Muscle of leg (tissue), 16 donors: ENCODE results near the gene NLRP6. TPM values are rescaled to one million over a fixed set of nuclear protein-coding genes. Genes with fewer than 3 reads are reported as not detected.
"Not testable (repeated sequence)": the region's sequence is repeated elsewhere in the genome, so short reads cannot be mapped to it uniquely, and the experiment has no call there.

ENCODE experiments used
- DNase-seq: peaks from one replicate; pipeline ENCODE4 v3.0.0; 2013
- H3K27ac ChIP-seq: one replicate; pipeline ENCODE4 v1.5.1; 2013; ENCODE audit warnings: mild to moderate bottlenecking, low read length, control low read depth
- H3K27me3 ChIP-seq: one replicate; pipeline ENCODE4 v1.6.1; 2013; ENCODE audit warnings: low read length; ENCODE audit not compliant: control insufficient read depth, insufficient read depth
- H3K36me3 ChIP-seq: one replicate; pipeline ENCODE4 v1.6.1; 2013; ENCODE audit warnings: low read length; ENCODE audit not compliant: control insufficient read depth, insufficient read depth
- H3K4me1 ChIP-seq: one replicate; pipeline ENCODE4 v1.6.1; 2013; ENCODE audit warnings: low read length; ENCODE audit not compliant: control insufficient read depth, insufficient read depth
- H3K4me3 ChIP-seq: one replicate; pipeline ENCODE4 v1.5.1; 2013; ENCODE audit warnings: low read length, control low read depth
- H3K9me3 ChIP-seq: replicated peaks from 2 replicates; pipeline ENCODE4 v1.6.1; 2013; ENCODE audit warnings: low read depth, low read length; ENCODE audit not compliant: control insufficient read depth
- WGBS: methylation state at CpG from one replicate; pipeline ENCODE4 v1.1.5; 2013; ENCODE audit warnings: missing lambda C conversion rate; ENCODE audit not compliant: insufficient coverage; 5-methylcytosine and 5-hydroxymethylcytosine counted together
- long read RNA-seq, 11 donors: transcript quantifications; one replicate each; lab custom pipeline, GENCODE V29; 2026
- polyA plus RNA-seq, 8 donors: library from polyadenylated mRNA; unstranded; fragments of 120-200 nt; gene quantifications; one replicate each; pipeline versions ENCODE4 v1.2.1 to v1.2.3, GENCODE V29; 2013; ENCODE audit warnings: inconsistent platforms in 1 of 8, low replicate concordance in 1 of 8; ENCODE audit not compliant: insufficient read length in 8 of 8, insufficient read depth in 1 of 8
- total RNA-seq: library from RNA; stranded (reverse); fragments of 120-200 nt; gene quantifications from one replicate; pipeline ENCODE4 v1.2.4, GENCODE V29; 2013

The NLRP6 gene
- 0.04 TPM for total RNA-seq
- 1 to 10 TPM in 1 of 8 donors, under 1 TPM in 3, not detected in 4; 0.04 to 1.1 (median 0.23) TPM for polyA plus RNA-seq
- long read RNA-seq, donor 1: 0 reads
- long read RNA-seq, donor 2: 0 reads
- long read RNA-seq, donor 3: 0 reads
- long read RNA-seq, donor 4: 0 reads
- long read RNA-seq, donor 5: 0 reads
- long read RNA-seq, donor 6: 0 reads
- long read RNA-seq, donor 7: 0 reads
- long read RNA-seq, donor 8: 0 reads
- long read RNA-seq, donor 9: 0 reads
- long read RNA-seq, donor 10: 0 reads
- long read RNA-seq, donor 11: 0 reads

DNA sequence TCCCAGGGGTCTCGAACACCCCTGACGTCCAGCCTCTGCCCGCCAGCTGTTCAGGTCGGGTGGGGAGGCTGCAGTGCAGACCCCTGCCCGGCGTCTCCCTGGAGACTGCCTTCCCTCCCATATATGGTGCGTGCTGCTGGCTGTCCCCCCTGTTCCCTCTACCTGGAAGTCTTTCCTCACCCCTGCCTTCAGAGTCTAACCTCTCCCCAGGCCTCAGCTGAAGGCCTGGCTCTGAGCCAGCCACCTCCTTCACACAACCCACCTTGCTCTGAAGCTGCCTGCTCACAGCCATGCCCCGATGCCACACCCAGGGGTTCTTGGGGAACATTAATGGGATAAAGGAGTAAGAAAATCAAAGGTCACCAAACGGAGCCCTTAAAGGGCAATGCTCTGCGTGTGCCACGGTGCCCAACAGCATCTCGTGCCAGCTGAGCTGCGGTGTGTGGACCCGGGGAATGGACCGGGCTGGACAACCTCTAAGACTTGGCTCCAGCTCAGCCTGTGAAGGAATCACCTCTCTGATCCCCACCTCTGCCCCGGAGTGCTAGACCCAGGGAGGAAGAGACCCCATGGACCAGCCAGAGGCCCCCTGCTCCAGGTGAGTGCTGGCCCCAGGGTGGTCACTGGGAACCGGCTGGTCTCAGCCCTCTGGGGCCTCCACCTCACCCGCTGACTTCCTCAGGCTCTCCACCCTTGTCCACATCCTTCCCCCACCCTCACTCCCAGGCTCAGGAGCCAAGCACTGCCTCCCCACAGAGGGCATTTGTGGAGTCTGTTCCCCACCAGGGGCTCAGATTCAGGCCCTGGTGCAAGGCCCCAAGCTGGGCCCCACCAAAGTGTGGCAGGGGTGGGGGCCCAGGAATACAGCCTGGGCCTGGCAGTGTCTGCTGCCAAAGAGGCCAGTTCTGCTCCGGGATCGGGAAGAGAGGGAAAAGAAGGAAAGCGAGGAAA, at the start of gene NLRP6:
Gene NLRP6 (plus strand): TSS at position 407 of the 951 bp plus-strand sequence. CDS start 163 bp downstream, at position 570.
- 61% methylated on average over 20 of the region's 21 CpGs for WGBS
- no peak for DNase-seq
- Histone ChIP-seq H3K4me3 (no peak within 1 kb of the TSS), H3K36me3 (no peaks in the 10 kb centered on the region), H3K9me3 (no peaks in the 10 kb centered on the region), H3K27ac (no peak within 1 kb of the TSS), H3K4me1 (peaks cover 6% of the 10 kb centered on the region), H3K27me3 (peaks cover 67% of the 10 kb centered on the region)

DNA sequence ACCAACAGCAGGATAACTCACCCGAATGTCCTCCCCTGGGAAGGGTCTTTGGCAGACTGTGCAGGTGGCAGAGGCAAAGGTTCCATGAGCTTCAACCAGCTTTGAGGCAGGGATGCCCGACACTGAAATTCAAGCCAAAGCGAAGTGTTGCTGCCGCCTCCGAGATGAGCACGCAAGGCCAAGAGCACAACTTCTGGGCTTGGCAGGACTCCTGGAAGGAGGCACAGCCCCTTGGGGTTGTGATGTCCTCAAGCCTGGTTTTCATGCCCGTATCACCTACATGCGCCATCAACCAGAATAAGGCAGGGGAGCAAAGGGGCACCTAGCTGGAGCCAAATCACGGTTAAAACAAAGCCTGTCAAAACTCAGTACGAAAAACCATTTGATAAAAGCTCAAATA, 47.8 kb upstream of the NLRP6 start:
- Histone ChIP-seq H3K4me1 (peaks cover 4% of the 10 kb centered on the region), H3K27ac (no peak overlapping the region), H3K4me3 (no peak overlapping the region), H3K9me3 (no peaks in the 10 kb centered on the region), H3K27me3 (no peaks in the 10 kb centered on the region), H3K36me3 (peaks cover 14% of the 10 kb centered on the region)
- 91% methylated on average over 6 of the region's 10 CpGs for WGBS
- DNase-seq: no peak

DNA sequence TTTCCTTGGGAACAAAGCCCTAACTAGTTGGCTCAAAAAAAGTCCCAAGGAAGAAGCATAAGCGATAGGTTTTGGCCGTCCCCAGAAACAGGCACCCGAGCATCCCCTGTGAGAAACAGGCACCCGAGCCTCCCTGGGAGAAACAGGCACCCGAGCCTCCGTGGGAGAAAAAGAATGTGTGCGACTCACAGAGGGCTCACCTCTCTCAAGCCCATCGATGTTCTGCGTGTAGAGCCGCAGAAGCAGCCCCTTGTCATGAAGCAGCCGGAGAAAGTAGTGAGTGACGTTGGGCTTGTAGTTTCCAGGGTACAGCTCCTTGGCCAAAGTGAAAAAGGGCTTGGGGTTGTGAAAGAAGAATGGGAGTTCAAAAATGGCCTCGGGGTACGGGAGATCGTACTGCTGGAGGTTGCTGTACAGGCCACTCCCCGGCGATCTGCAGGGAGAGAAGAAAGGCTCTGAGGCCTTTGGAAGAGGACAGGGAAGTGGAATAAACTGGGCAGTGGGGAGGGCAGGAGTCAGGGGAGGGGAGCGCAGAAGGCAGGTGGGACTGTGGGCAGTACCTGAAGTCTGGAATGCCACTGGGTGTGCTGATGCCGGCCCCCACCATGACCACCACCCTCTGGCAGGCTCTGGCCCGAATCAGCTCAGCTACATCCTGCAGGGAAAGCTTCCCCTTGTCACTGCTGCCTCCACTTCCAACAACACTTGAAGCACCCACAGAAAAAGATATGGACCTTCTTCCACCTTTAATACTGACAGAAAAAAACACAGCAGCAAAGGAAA, 45.2 kb upstream of the NLRP6 start:
- DNase-seq: no peak
- peaks cover 10% of the 10 kb centered on the region for H3K36me3 ChIP-seq
- no peaks in the 10 kb centered on the region for H3K27me3 ChIP-seq
- no peak overlapping the region for H3K27ac ChIP-seq
- no peaks in the 10 kb centered on the region for H3K9me3 ChIP-seq
- H3K4me3 ChIP-seq: no peak overlapping the region
- WGBS: 89% methylated on average over 18 of the region's 20 CpGs
- peaks cover 10% of the 10 kb centered on the region for H3K4me1 ChIP-seq

DNA sequence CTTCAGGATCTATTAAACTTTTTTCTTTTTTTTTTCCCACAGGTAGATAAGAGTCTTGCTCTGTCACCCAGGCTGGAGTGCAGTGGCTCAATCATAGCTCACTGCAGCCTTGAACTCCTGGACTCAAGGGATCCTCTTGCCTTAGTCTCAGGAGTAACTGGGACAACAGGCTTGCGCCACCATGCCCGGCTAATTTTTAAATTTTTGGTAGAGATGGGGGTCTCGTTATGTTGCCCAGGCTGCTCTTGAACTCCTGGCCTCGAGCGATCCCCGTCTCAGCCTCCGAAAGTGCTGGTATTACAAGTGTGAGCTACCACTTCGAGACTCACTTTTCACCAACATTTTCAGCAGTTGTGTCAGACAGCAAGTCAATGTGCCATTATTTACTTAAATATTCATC, 43.0 kb upstream of the NLRP6 start:
- no peak for DNase-seq
- Histone ChIP-seq H3K36me3 (peaks cover 11% of the 10 kb centered on the region), H3K4me1 (peaks cover 10% of the 10 kb centered on the region), H3K27ac (no peak overlapping the region), H3K27me3 (no peaks in the 10 kb centered on the region), H3K4me3 (peak overlapping the region; percentile 91), H3K9me3 (no peaks in the 10 kb centered on the region)
- WGBS: 93% methylated on average over 5 of the region's 8 CpGs

DNA sequence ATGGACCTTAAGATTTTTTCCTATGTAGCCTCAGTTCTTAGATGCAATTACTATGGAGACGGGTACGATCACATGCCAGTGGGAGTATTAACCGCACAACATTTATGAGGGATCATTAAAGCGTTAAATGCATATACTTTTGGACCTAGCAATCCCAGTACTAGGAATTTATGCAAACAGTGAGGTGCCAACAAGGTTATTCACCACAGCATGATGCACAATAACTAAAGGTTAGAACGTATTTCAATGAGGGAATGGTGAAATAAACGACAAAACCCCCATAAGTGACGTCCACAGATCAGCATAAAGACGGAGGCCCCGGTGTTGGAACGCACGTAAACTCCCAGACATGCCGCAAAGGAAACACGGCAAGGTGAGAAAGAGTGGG, 42.6 kb upstream of the NLRP6 start:
- peaks cover 10% of the 10 kb centered on the region for H3K4me1 ChIP-seq
- 0% methylated on average over 7 of the region's 13 CpGs for WGBS
- no peak for DNase-seq
- H3K4me3 ChIP-seq: peak overlapping the region; percentile 91
- H3K27me3 ChIP-seq: no peaks in the 10 kb centered on the region
- peaks cover 8% of the 10 kb centered on the region for H3K36me3 ChIP-seq
- H3K9me3 ChIP-seq: no peaks in the 10 kb centered on the region
- peak overlapping the region; percentile 88 for H3K27ac ChIP-seq

DNA sequence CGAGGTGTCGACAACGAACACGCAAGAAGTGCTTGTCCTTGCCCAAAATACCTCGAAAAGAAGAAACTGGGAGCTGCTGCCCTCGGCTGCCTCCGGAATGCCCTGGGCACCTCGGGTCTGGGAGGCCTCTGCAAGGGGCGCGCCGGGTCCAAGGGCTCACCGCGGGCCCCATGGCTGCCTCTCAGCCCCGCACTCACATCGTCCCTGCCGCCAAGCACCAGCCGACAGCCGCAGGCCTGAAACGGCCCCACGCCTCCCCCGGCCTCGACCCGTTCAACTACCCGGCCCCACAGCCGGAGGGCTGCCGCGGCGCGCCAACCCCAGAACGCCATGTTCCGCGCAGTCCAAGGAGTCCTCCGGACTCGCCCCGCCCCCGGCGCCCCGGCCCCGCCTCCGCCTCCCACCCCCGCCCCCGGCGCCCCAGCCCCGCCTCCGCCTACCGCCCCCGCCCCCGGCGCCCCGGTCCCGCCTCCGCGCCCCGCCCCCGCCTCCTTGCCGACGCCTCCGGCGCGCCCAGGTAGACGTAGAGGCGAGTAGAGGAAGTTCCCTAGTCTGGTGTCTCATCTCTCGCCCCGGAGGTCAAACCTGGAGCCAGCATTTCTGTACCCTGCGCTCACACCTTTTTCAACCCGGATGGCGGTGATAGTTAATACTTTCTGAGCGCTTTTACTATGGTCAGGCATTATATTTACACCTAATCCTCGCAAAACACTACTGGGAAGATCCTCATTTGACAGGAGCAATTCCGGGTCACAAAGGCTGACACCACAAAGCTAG, 42.0 kb upstream of the NLRP6 start, which contains the start of gene SIRT3:
Gene SIRT3 (minus strand): TSS at position 346 of the 777 bp plus-strand sequence. CDS start 14 bp downstream, at position 332.
- WGBS: 0% methylated on average over 24 of the region's 70 CpGs
- peak; percentile 93 for DNase-seq
- peaks cover 12% of the 10 kb centered on the region for H3K36me3 ChIP-seq
- peaks cover 10% of the 10 kb centered on the region for H3K4me1 ChIP-seq
- peak within 1 kb of the TSS; percentile 98 for H3K27ac ChIP-seq
- H3K9me3 ChIP-seq: no peaks in the 10 kb centered on the region
- H3K4me3 ChIP-seq: peak within 1 kb of the TSS; percentile 98
- H3K27me3 ChIP-seq: no peaks in the 10 kb centered on the region

DNA sequence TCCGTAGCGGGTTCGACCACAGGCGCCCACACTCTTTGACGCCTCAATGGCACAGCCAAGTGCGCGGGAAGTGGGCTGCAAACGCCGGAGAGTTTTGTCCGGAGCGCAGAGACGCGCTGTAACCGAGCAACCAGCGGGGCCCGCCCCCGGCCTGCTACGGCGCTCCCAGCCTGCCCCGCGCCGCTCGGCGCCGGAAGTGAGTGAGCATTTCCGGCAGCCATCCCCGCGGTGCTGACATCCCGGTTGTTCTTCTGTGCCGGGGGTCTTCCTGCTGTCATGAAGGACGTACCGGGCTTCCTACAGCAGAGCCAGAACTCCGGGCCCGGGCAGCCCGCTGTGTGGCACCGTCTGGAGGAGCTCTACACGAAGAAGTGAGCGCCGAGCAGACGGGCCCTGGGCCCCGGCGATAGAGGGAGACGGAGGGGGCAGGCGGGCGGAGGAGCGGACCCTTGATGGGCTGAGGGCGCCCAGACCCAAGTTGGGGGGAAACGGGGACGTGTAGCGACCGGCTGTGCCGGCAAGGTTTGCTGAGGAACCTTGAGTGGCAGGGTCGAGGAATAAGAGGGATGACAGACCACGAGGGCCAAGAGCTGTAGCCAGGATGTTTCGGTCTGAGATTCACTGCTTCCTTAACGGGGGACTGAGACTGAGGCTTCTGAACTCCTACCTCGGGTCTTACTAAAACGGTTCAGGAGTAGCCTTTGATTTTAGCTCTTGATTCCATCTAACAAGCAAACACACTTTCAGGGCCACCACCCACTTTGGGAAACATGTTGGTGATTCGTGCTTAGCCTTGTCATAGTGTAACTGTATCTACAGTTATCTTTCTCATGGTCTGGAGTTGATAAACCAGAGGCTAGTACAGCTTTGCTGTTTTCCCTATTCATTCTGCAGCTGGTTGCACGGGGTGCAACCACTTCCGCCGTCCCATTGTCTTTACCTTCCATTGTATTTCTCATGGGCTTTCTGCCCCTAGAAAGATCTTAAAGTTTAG, 41.1 kb upstream of the NLRP6 start, which contains the start of gene PSMD13:
Gene PSMD13 (plus strand): TSS at position 203 of the 994 bp plus-strand sequence. CDS start 74 bp downstream, at position 277.
- H3K4me1 ChIP-seq: peaks cover 10% of the 10 kb centered on the region
- WGBS: under 1% methylated on average over 58 of the region's 62 CpGs

DNA sequence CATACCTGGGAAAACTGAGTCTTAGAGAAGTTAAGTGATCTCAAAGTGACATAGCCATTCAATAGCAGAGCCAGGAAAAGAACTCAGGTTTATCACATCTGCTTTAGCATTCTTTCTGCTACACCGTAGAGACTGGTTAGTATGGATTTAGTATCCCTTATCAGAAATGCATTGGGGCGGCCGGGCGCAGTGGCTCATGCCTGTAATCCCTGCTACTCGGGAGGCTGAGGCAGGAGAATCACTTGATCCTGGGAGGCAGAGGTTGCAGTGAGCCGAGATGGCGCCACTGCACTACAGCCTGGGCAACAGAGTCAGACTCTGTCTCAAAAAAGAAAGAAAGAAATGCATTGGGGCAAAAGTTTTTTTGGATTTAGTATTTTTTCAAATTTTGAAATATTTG, 39.9 kb upstream of the NLRP6 start:
- not testable (repeated sequence) for DNase-seq, H3K27ac ChIP-seq, H3K4me3 ChIP-seq, H3K9me3 ChIP-seq, H3K27me3 ChIP-seq
- peaks cover 10% of the 10 kb centered on the region for H3K4me1 ChIP-seq
- peaks cover 18% of the 10 kb centered on the region for H3K36me3 ChIP-seq
- 83% methylated on average over 6 of the region's 7 CpGs for WGBS

More for the DNA sequence above, 41.1 kb upstream of the NLRP6 start, which contains the start of gene PSMD13:
- peak within 1 kb of the TSS; percentile 98 for H3K27ac ChIP-seq
- peak; percentile 94 for DNase-seq
- H3K27me3 ChIP-seq: no peaks in the 10 kb centered on the region
- peak within 1 kb of the TSS; percentile 98 for H3K4me3 ChIP-seq
- H3K36me3 ChIP-seq: peaks cover 18% of the 10 kb centered on the region
- H3K9me3 ChIP-seq: no peaks in the 10 kb centered on the region
